Stimulated activated memory B cell treated with anti-CD40 and anti-IgM and Interleukin-4, amounts not matched to agents 10 μg/mL and 1 μg/mL and 100 μg/mL, for 72 hours (primary cell): ENCODE results near the gene RAET1L.
A peak's percentile ranks its signal among the peaks of the same experiment; 100 is the strongest.
"Not testable (repeated sequence)": the region's sequence is repeated elsewhere in the genome, so short reads cannot be mapped to it uniquely, and the experiment has no call there.

ENCODE experiments used
- ATAC-seq: fragments of 150-1000 bp; cut with Tn5 transposase; 2 replicates; pipeline ENCODE4 v1.10.0; 2021
- H3K27ac Mint-ChIP-seq: one replicate; pipeline ENCODE4 v1.8.0; 2022; ENCODE audit warnings: mild to moderate bottlenecking, mixed read lengths
- H3K27me3 Mint-ChIP-seq: one replicate; pipeline ENCODE4 v1.8.0; 2022; ENCODE audit warnings: mixed read lengths
- H3K36me3 Mint-ChIP-seq: one replicate; pipeline ENCODE4 v1.8.0; 2022; ENCODE audit warnings: mixed read lengths
- H3K4me1 Mint-ChIP-seq: one replicate; pipeline ENCODE4 v1.8.0; 2022; ENCODE audit warnings: mixed read lengths
- H3K4me3 Mint-ChIP-seq: one replicate; pipeline ENCODE4 v1.8.0; 2022; ENCODE audit warnings: mild to moderate bottlenecking, moderate library complexity, mixed read lengths
- H3K9me3 Mint-ChIP-seq: one replicate; pipeline ENCODE4 v1.8.0; 2022; ENCODE audit warnings: mixed read lengths

RAET1L gene

GRCh38 chr6:150030611-150031010 lies 5.3 kb upstream of the RAET1L start:
- H3K27ac Mint-ChIP-seq: no peak overlapping the region
- peaks cover 54% of the 10 kb centered on the region for H3K27me3 Mint-ChIP-seq
- no peaks in the 10 kb centered on the region for H3K36me3 Mint-ChIP-seq
- H3K9me3 Mint-ChIP-seq: no peaks in the 10 kb centered on the region
- no peak for ATAC-seq
- H3K4me3 Mint-ChIP-seq: no peak overlapping the region
- H3K4me1 Mint-ChIP-seq: peaks cover 43% of the 10 kb centered on the region

GRCh38 chr6:150029749-150030148 lies 4.4 kb upstream of the RAET1L start:
- peaks cover 52% of the 10 kb centered on the region for H3K4me1 Mint-ChIP-seq
- peaks cover 54% of the 10 kb centered on the region for H3K27me3 Mint-ChIP-seq
- H3K27ac Mint-ChIP-seq: no peak overlapping the region
- no peaks in the 10 kb centered on the region for H3K9me3 Mint-ChIP-seq
- peak overlapping the region; percentile 5 for H3K4me3 Mint-ChIP-seq
- no peaks in the 10 kb centered on the region for H3K36me3 Mint-ChIP-seq
- ATAC-seq: peak; percentile 87

GRCh38 chr6:150029276-150029675 lies 3.9 kb upstream of the RAET1L start:
- Mint-ChIP-seq H3K4me3 (no peak overlapping the region), H3K36me3 (no peaks in the 10 kb centered on the region), H3K27me3 (peaks cover 54% of the 10 kb centered on the region), H3K27ac (no peak overlapping the region), H3K4me1 (peaks cover 57% of the 10 kb centered on the region), H3K9me3 (no peaks in the 10 kb centered on the region)
- no peak for ATAC-seq

GRCh38 chr6:150028799-150029198 lies 3.5 kb upstream of the RAET1L start:
- peaks cover 54% of the 10 kb centered on the region for H3K27me3 Mint-ChIP-seq
- no peak overlapping the region for H3K27ac Mint-ChIP-seq
- no peak overlapping the region for H3K4me3 Mint-ChIP-seq

GRCh38 chr6:150027806-150028565 lies 2.7 kb upstream of the RAET1L start:
- Mint-ChIP-seq H3K9me3 (no peaks in the 10 kb centered on the region), H3K36me3 (no peaks in the 10 kb centered on the region), H3K4me3 (no peak overlapping the region), H3K27me3 (peaks cover 48% of the 10 kb centered on the region), H3K27ac (no peak overlapping the region), H3K4me1 (peaks cover 57% of the 10 kb centered on the region)
- no peak for ATAC-seq

More at GRCh38 chr6:150028799-150029198, 3.5 kb upstream of the RAET1L start:
- Mint-ChIP-seq H3K4me1 (peaks cover 57% of the 10 kb centered on the region), H3K9me3 (no peaks in the 10 kb centered on the region), H3K36me3 (no peaks in the 10 kb centered on the region)
- ATAC-seq: no peak

- Mint-ChIP-seq H3K4me3 (no peak overlapping the region), H3K9me3 (no peaks in the 10 kb centered on the region), H3K27ac (no peak overlapping the region), H3K4me1 (peaks cover 57% of the 10 kb centered on the region), H3K27me3 (peaks cover 43% of the 10 kb centered on the region), H3K36me3 (no peaks in the 10 kb centered on the region)
- ATAC-seq: no peak
These were observed 1.9 kb upstream of the RAET1L start for GRCh38 chr6:150026976-150027805.

- Mint-ChIP-seq H3K4me1 (peaks cover 45% of the 10 kb centered on the region), H3K27ac (no peak overlapping the region), H3K4me3 (no peak overlapping the region), H3K9me3 (no peaks in the 10 kb centered on the region), H3K27me3 (peaks cover 55% of the 10 kb centered on the region), H3K36me3 (no peaks in the 10 kb centered on the region)
- peak; percentile 6 for ATAC-seq
These were observed 631 bp downstream of the RAET1L start for GRCh38 chr6:150024646-150025155.

- H3K4me1 Mint-ChIP-seq: peaks cover 38% of the 10 kb centered on the region
- not testable (repeated sequence) for H3K36me3 Mint-ChIP-seq, H3K27ac Mint-ChIP-seq, H3K9me3 Mint-ChIP-seq, H3K4me3 Mint-ChIP-seq, ATAC-seq
- H3K27me3 Mint-ChIP-seq: peaks cover 62% of the 10 kb centered on the region
These were observed 1.3 kb downstream of the RAET1L start for GRCh38 chr6:150024021-150024420.

GRCh38 chr6:150021870-150022269 lies 3.5 kb downstream of the RAET1L start:
- not testable (repeated sequence) for H3K4me3 Mint-ChIP-seq, H3K9me3 Mint-ChIP-seq, H3K27ac Mint-ChIP-seq, H3K36me3 Mint-ChIP-seq
- H3K4me1 Mint-ChIP-seq: peaks cover 22% of the 10 kb centered on the region
- ATAC-seq: peak; percentile 60
- peaks cover 72% of the 10 kb centered on the region for H3K27me3 Mint-ChIP-seq

GRCh38 chr6:150018846-150019580 lies 6.3 kb downstream of the RAET1L start:
- no peaks in the 10 kb centered on the region for H3K9me3 Mint-ChIP-seq
- no peak overlapping the region for H3K4me3 Mint-ChIP-seq
- no peaks in the 10 kb centered on the region for H3K36me3 Mint-ChIP-seq
- ATAC-seq: no peak
- H3K27me3 Mint-ChIP-seq: peaks cover 73% of the 10 kb centered on the region
- H3K27ac Mint-ChIP-seq: no peak overlapping the region
- H3K4me1 Mint-ChIP-seq: peaks cover 24% of the 10 kb centered on the region

- peaks cover 88% of the 10 kb centered on the region for H3K27me3 Mint-ChIP-seq
- H3K27ac Mint-ChIP-seq, H3K36me3 Mint-ChIP-seq, H3K9me3 Mint-ChIP-seq, H3K4me3 Mint-ChIP-seq, ATAC-seq: not testable (repeated sequence)
- peaks cover 33% of the 10 kb centered on the region for H3K4me1 Mint-ChIP-seq
These were observed 8.2 kb downstream of the RAET1L start for GRCh38 chr6:150017186-150017521.

GRCh38 chr6:150016324-150017185 lies 8.8 kb downstream of the RAET1L start:
- H3K27ac Mint-ChIP-seq: no peak overlapping the region
- no peak overlapping the region for H3K4me3 Mint-ChIP-seq
- ATAC-seq: peak; percentile 77
- H3K36me3 Mint-ChIP-seq: no peaks in the 10 kb centered on the region
- H3K4me1 Mint-ChIP-seq: peaks cover 33% of the 10 kb centered on the region
- H3K9me3 Mint-ChIP-seq: no peaks in the 10 kb centered on the region
- peaks cover 89% of the 10 kb centered on the region for H3K27me3 Mint-ChIP-seq

GRCh38 chr6:150015281-150016001 lies 9.9 kb downstream of the RAET1L start:
- not testable (repeated sequence) for H3K9me3 Mint-ChIP-seq, H3K27ac Mint-ChIP-seq, ATAC-seq, H3K36me3 Mint-ChIP-seq
- Mint-ChIP-seq H3K4me3 (peak overlapping the region; percentile 9), H3K27me3 (peaks cover 83% of the 10 kb centered on the region), H3K4me1 (peaks cover 33% of the 10 kb centered on the region)
